Measurements from ENCODE around the gene GPR137B. TPM values are rescaled to one million over a fixed set of nuclear protein-coding genes. Genes with fewer than 3 reads are reported as not detected.

Gene GPR137B
- total and polyA plus RNA-seq, 4 donors, result 2.2 to 8.6 (median 5.3) TPM

GRCh38 chr1:236149003-236149595 lies 6.8 kb downstream of the GPR137B start:
- TF ChIP-seq FOXA1 (IDR thresholded peaks at IDR 0.05) (no peak), REST (IDR thresholded peaks at IDR 0.05) (no peak), TAF1 (conservative IDR thresholded peaks at IDR 0.05) (no peak), NR2F2 (IDR thresholded peaks at IDR 0.05) (no peak), FOXA2 (IDR thresholded peaks at IDR 0.05) (no peak), HNF4A (conservative IDR thresholded peaks at IDR 0.05) (no peak), ATF3 (IDR thresholded peaks at IDR 0.05) (no peak)
- WGBS, result 65% methylated on average over 18 of the region's 18 CpGs
- Histone ChIP-seq H3K4me1 (ENCODE audit: control insufficient read depth in 4 of 4, insufficient read depth in 4 of 4, low read length in 3 of 4) (peaks cover 1 to 16% (median 11%) of the 10 kb centered on the region in 4 donors), H3K9me3 (ENCODE audit: control insufficient read depth in 4 of 4, low read length in 3 of 4) (no peaks in the 10 kb centered on the region), H3K4me3 (ENCODE audit: low read depth in 1 of 3, low read length in 3 of 3) (no peak overlapping the region), H3K9ac (ENCODE audit: low read depth in 1 of 2, low read length in 2 of 2) (no peak overlapping the region), H3K27ac (ENCODE audit: low read depth in 1 of 2, low read length in 2 of 2) (no peak overlapping the region), H3K36me3 (ENCODE audit: control insufficient read depth in 4 of 4, insufficient read depth in 3 of 4, low read depth in 1 of 4, low read length in 3 of 4) (no peaks in the 10 kb centered on the region), H3K27me3 (ENCODE audit: control insufficient read depth in 4 of 4, insufficient read depth in 4 of 4, low read length in 3 of 4) (no peaks in the 10 kb centered on the region)
- no peak for DNase-seq (ENCODE audit: low spot score)

GRCh38 chr1:236149696-236150228 lies 7.4 kb downstream of the GPR137B start:
- Histone ChIP-seq H3K9me3 (ENCODE audit: control insufficient read depth in 4 of 4, low read length in 3 of 4) (no peaks in the 10 kb centered on the region), H3K27ac (ENCODE audit: low read depth in 1 of 2, low read length in 2 of 2) (no peak overlapping the region), H3K9ac (ENCODE audit: low read depth in 1 of 2, low read length in 2 of 2) (no peak overlapping the region), H3K4me3 (ENCODE audit: low read depth in 1 of 3, low read length in 3 of 3) (no peak overlapping the region), H3K36me3 (ENCODE audit: control insufficient read depth in 4 of 4, insufficient read depth in 3 of 4, low read depth in 1 of 4, low read length in 3 of 4) (no peaks in the 10 kb centered on the region), H3K27me3 (ENCODE audit: control insufficient read depth in 4 of 4, insufficient read depth in 4 of 4, low read length in 3 of 4) (no peaks in the 10 kb centered on the region), H3K4me1 (ENCODE audit: control insufficient read depth in 4 of 4, insufficient read depth in 4 of 4, low read length in 3 of 4) (peaks cover 1 to 16% (median 11%) of the 10 kb centered on the region in 4 donors)
- WGBS, result 69% methylated on average over 10 of the region's 10 CpGs
- TF ChIP-seq NR2F2 (IDR thresholded peaks at IDR 0.05) (no peak), HNF4A (conservative IDR thresholded peaks at IDR 0.05) (peak in 1 of 2 donors; percentile 15), RXRA (IDR thresholded peaks at IDR 0.05) (no peak), FOXA2 (IDR thresholded peaks at IDR 0.05) (no peak), MAX (IDR thresholded peaks at IDR 0.05) (no peak)
- no peak for DNase-seq (ENCODE audit: low spot score)

GRCh38 chr1:236150311-236150955 lies 8.1 kb downstream of the GPR137B start:
- WGBS, result 89% methylated on average over 19 of the region's 19 CpGs
- H3K9ac ChIP-seq (ENCODE audit: low read depth in 1 of 2, low read length in 2 of 2), result no peak overlapping the region
- no peak for DNase-seq (ENCODE audit: low spot score)

More at GRCh38 chr1:236150311-236150955, 8.1 kb downstream of the GPR137B start:
- no peaks in the 10 kb centered on the region for H3K36me3 ChIP-seq (ENCODE audit: control insufficient read depth in 4 of 4, insufficient read depth in 3 of 4, low read depth in 1 of 4, low read length in 3 of 4)
- no peaks in the 10 kb centered on the region for H3K9me3 ChIP-seq (ENCODE audit: control insufficient read depth in 4 of 4, low read length in 3 of 4)
- H3K27me3 ChIP-seq (ENCODE audit: control insufficient read depth in 4 of 4, insufficient read depth in 4 of 4, low read length in 3 of 4), result no peaks in the 10 kb centered on the region
- TF ChIP-seq RXRA (IDR thresholded peaks at IDR 0.05) (no peak), FOXA2 (IDR thresholded peaks at IDR 0.05) (no peak), HNF4G (IDR thresholded peaks at IDR 0.05) (no peak), FOXA1 (IDR thresholded peaks at IDR 0.05) (no peak), RAD21 (IDR thresholded peaks at IDR 0.05) (no peak), CTCF (IDR thresholded peaks at IDR 0.05; ENCODE audit: low read depth, low read length, missing input control) (no peak), ATF3 (IDR thresholded peaks at IDR 0.05) (no peak), GABPA (IDR thresholded peaks at IDR 0.05 in 1 of 2, conservative IDR thresholded peaks at IDR 0.05 in 1 of 2) (no peak), HNF4A (conservative IDR thresholded peaks at IDR 0.05) (no peak), SP1 (IDR thresholded peaks at IDR 0.05) (no peak), ZBTB33 (IDR thresholded peaks at IDR 0.05) (no peak), YY1 (IDR thresholded peaks at IDR 0.05) (no peak), MAX (IDR thresholded peaks at IDR 0.05) (no peak), TAF1 (conservative IDR thresholded peaks at IDR 0.05) (no peak)
- no peak overlapping the region for H3K4me3 ChIP-seq (ENCODE audit: low read depth in 1 of 3, low read length in 3 of 3)
- H3K27ac ChIP-seq (ENCODE audit: low read depth in 1 of 2, low read length in 2 of 2), result no peak overlapping the region
- H3K4me1 ChIP-seq (ENCODE audit: control insufficient read depth in 4 of 4, insufficient read depth in 4 of 4, low read length in 3 of 4), result peaks cover 1 to 16% (median 11%) of the 10 kb centered on the region in 4 donors
